Glutamatergic neuron (in vitro differentiated cells): Measurements from ENCODE around the gene ATP10B. TPM values are rescaled to one million over a fixed set of nuclear protein-coding genes. Genes with fewer than 3 reads are reported as not detected.

ENCODE experiments used
- DNase-seq: peaks from one replicate; pipeline ENCODE4 v3.0.0; 2022
- H3K27ac Mint-ChIP-seq: one replicate; pipeline ENCODE4 v1.8.0; 2020; ENCODE audit warnings: mild to moderate bottlenecking, mixed read lengths, inconsistent platforms; ENCODE audit not compliant: unreplicated experiment
- H3K27me3 Mint-ChIP-seq: one replicate; pipeline ENCODE4 v1.8.0; 2020; ENCODE audit warnings: mild to moderate bottlenecking, moderate library complexity, mixed read lengths, inconsistent platforms; ENCODE audit not compliant: unreplicated experiment
- H3K36me3 Mint-ChIP-seq: one replicate; pipeline ENCODE4 v1.8.0; 2020; ENCODE audit warnings: mild to moderate bottlenecking, mixed read lengths, inconsistent platforms; ENCODE audit not compliant: unreplicated experiment
- H3K4me1 Mint-ChIP-seq: one replicate; pipeline ENCODE4 v1.8.0; 2020; ENCODE audit warnings: mild to moderate bottlenecking, low read depth, mixed read lengths, inconsistent platforms; ENCODE audit not compliant: unreplicated experiment
- H3K4me3 Mint-ChIP-seq: one replicate; pipeline ENCODE4 v1.8.0; 2020; ENCODE audit warnings: mild to moderate bottlenecking, mixed read lengths, inconsistent platforms; ENCODE audit not compliant: unreplicated experiment
- H3K9me3 Mint-ChIP-seq: one replicate; pipeline ENCODE4 v1.8.0; 2020; ENCODE audit warnings: mild to moderate bottlenecking, moderate library complexity, mixed read lengths, inconsistent platforms; ENCODE audit not compliant: unreplicated experiment
- CTCF ChIP-seq: fragments of 200-600 bp; sonication (generic); IDR thresholded peaks from one replicate; pipeline ENCODE4 v1.5.0; 2021; ENCODE audit not compliant: partially characterized antibody, unreplicated experiment
- total RNA-seq: library from RNA; stranded (reverse); fragmentation: NEBNext Ultra II Directional; extraction: Animal tissue kit (Norgen Biotek cat#: 25700); gene quantifications from one replicate; pipeline ENCODE4 v1.2.1, GENCODE V29; 2021; ENCODE audit not compliant: unreplicated experiment

The ATP10B gene
- total RNA-seq, 1 donor from 2014 or later = not detected

DNA sequence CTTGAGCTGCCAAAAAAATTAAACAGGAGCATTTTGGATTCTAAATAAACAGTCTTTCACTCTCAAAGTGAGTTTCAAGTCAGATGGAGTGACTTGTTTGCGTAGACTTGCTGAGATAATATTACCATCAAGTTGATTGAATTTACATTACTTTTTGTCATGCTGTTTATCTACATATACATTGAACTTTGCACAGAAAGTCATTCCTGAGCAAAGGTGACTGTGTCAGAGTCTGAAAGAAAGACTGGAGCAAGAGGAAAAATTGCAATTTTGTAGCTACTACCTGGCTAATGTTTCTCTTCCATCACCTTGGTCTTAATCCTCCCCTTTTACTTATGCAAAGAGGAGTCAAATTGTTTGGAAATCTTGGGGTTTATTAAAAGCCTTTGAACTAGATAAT lies 251.0 kb downstream of the ATP10B start:
- Mint-ChIP-seq H3K36me3 (no peaks in the 10 kb centered on the region), H3K4me1 (no peaks in the 10 kb centered on the region), H3K27ac (no peak overlapping the region), H3K9me3 (no peaks in the 10 kb centered on the region), H3K27me3 (peaks cover 2% of the 10 kb centered on the region), H3K4me3 (no peak overlapping the region)
- no peak for TF ChIP-seq CTCF
- no peak for DNase-seq

DNA sequence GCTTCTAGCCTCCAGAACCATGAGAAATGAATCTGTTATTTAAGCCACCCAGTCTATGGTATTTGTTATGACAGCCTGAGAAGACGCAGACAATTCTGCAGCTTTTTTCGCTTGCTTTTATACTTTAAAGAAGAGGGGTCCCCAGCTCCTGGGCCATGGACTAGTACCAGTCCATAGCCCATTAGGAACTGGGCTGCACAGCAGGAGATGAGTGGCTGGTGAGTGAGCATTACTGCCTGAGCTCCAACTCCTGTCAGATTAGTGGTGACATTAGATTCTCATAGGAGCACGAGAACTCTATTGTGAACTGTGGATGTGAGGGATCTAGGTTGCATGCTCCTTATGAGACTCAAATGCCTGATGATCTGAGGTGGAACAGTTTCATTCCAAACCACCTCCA lies 278.7 kb downstream of the ATP10B start:
- Mint-ChIP-seq H3K36me3 (no peaks in the 10 kb centered on the region), H3K9me3 (no peaks in the 10 kb centered on the region), H3K4me1 (no peaks in the 10 kb centered on the region), H3K27me3 (no peaks in the 10 kb centered on the region), H3K4me3 (no peak overlapping the region), H3K27ac (no peak overlapping the region)
- TF ChIP-seq CTCF = no peak
- no peak for DNase-seq

DNA sequence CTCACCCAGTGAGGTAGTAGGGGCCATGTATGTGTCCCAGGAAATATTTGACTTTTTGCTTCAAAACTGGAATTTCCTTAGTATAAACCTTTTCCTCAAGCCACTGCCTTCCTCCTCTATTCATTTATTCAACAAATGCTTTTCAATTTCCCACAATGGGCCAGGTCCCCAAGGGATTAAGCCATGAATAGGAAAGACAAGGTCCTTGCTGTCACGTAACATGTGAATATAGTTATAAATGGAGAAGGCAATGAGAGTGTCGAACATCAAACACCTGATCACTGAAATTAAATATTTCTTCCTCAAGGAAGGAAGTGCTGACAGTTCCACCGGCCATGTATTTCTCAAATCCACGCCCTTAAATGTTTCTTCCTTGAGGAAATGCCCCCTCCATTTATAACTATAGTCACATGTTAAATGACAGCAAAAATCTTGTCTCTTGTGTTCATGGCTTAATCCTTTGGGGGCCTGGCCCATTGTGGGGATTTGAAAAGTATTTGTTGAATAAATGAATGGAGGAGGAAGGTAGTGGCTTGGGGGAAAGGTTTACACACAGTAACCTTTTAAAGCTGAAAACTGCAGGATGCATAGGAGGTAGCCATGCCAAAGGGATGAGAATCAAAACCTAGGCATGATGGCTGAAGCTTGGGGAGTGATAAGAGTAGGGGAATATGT lies 284.8 kb downstream of the ATP10B start:
- DNase-seq = no peak
- Mint-ChIP-seq H3K4me1 (no peaks in the 10 kb centered on the region), H3K9me3 (no peaks in the 10 kb centered on the region), H3K36me3 (no peaks in the 10 kb centered on the region), H3K27ac (no peak overlapping the region), H3K27me3 (no peaks in the 10 kb centered on the region), H3K4me3 (no peak overlapping the region)
- no peak for TF ChIP-seq CTCF

- no peaks in the 10 kb centered on the region for H3K27me3 Mint-ChIP-seq
- no peak for DNase-seq
- H3K36me3 Mint-ChIP-seq = no peaks in the 10 kb centered on the region
- H3K27ac Mint-ChIP-seq = no peak overlapping the region
- no peaks in the 10 kb centered on the region for H3K4me1 Mint-ChIP-seq
- no peak overlapping the region for H3K4me3 Mint-ChIP-seq
- no peak for TF ChIP-seq CTCF
- no peaks in the 10 kb centered on the region for H3K9me3 Mint-ChIP-seq
These were observed 286.6 kb downstream of the ATP10B start for GRCh38 chr5:160565376-160565775.

GRCh38 chr5:160556846-160557245 lies 295.2 kb downstream of the ATP10B start:
- TF ChIP-seq CTCF = no peak
- peaks cover 4% of the 10 kb centered on the region for H3K27me3 Mint-ChIP-seq
- no peak for DNase-seq
- H3K9me3 Mint-ChIP-seq = no peaks in the 10 kb centered on the region
- H3K27ac Mint-ChIP-seq = no peak overlapping the region
- no peaks in the 10 kb centered on the region for H3K4me1 Mint-ChIP-seq
- no peaks in the 10 kb centered on the region for H3K36me3 Mint-ChIP-seq
- no peak overlapping the region for H3K4me3 Mint-ChIP-seq
